Measurements from ENCODE around the gene DCAF6. TPM values are rescaled to one million over a fixed set of nuclear protein-coding genes. Genes with fewer than 3 reads are reported as not detected.

Gene DCAF6
- total RNA-seq, 1 experiment from 2014 or later, result 31.9 TPM

- CTCF ChIA-PET, result no interaction called here
- H3K27me3 ChIP-seq (replicated peaks; ENCODE audit: insufficient read depth, low read depth, low read length, poor library complexity), result no peaks in the 10 kb centered on the region
Measured at GRCh38 chr1:168112673-168113305, 176.3 kb downstream of the DCAF6 start.

GRCh38 chr1:168114845-168115244 lies 178.4 kb downstream of the DCAF6 start:
- POLR2A ChIA-PET (ENCODE audit: low non-redundant PET), result no interaction called here
- no peak for TF ChIP-seq EZH2 (IDR thresholded peaks at IDR 0.05; ENCODE audit: borderline replicate concordance, low read depth, low read length, poor library complexity, severe bottlenecking)
- TF ChIP-seq CTCF (conservative IDR thresholded peaks at IDR 0.05; ENCODE audit: low read depth, low read length), result no peak
- no peak for DNase-seq (ENCODE audit: low spot score)
- Histone ChIP-seq H3K4me1 (ENCODE audit: insufficient read depth, low read length, poor library complexity, severe bottlenecking) (no peaks in the 10 kb centered on the region), H3K9me3 (ENCODE audit: low read depth, low read length, poor library complexity, severe bottlenecking) (no peaks in the 10 kb centered on the region), H3K27ac (ENCODE audit: low read depth, low read length, poor library complexity, severe bottlenecking) (no peak overlapping the region), H3K4me3 (ENCODE audit: low read depth, low read length, poor library complexity, severe bottlenecking) (no peak overlapping the region), H3K27me3 (replicated peaks; ENCODE audit: insufficient read depth, low read depth, low read length, poor library complexity) (no peaks in the 10 kb centered on the region), H3K36me3 (ENCODE audit: insufficient read depth, low read length, poor library complexity, severe bottlenecking) (no peaks in the 10 kb centered on the region)
- CTCF ChIA-PET, result no interaction called here
- BruUV-seq (replicated peaks), result no TSS peak
- intact Hi-C loops (cut with micrococcal nuclease; ENCODE audit: unreplicated experiment), result no loop called here

More at GRCh38 chr1:168112673-168113305, 176.3 kb downstream of the DCAF6 start:
- Histone ChIP-seq H3K27ac (ENCODE audit: low read depth, low read length, poor library complexity, severe bottlenecking) (no peak overlapping the region), H3K9me3 (ENCODE audit: low read depth, low read length, poor library complexity, severe bottlenecking) (no peaks in the 10 kb centered on the region), H3K4me3 (ENCODE audit: low read depth, low read length, poor library complexity, severe bottlenecking) (no peak overlapping the region), H3K4me1 (ENCODE audit: insufficient read depth, low read length, poor library complexity, severe bottlenecking) (no peaks in the 10 kb centered on the region), H3K36me3 (ENCODE audit: insufficient read depth, low read length, poor library complexity, severe bottlenecking) (no peaks in the 10 kb centered on the region)
- BruUV-seq (replicated peaks), result no TSS peak
- TF ChIP-seq CTCF (conservative IDR thresholded peaks at IDR 0.05; ENCODE audit: low read depth, low read length) (no peak), EZH2 (IDR thresholded peaks at IDR 0.05; ENCODE audit: borderline replicate concordance, low read depth, low read length, poor library complexity, severe bottlenecking) (no peak)
- intact Hi-C loops (cut with micrococcal nuclease; ENCODE audit: unreplicated experiment), result no loop called here
- POLR2A ChIA-PET (ENCODE audit: low non-redundant PET), result no interaction called here
- peak; percentile 83 for DNase-seq (ENCODE audit: low spot score)

- H3K27me3 ChIP-seq (replicated peaks; ENCODE audit: insufficient read depth, low read depth, low read length, poor library complexity), result no peaks in the 10 kb centered on the region
- H3K4me1 ChIP-seq (ENCODE audit: insufficient read depth, low read length, poor library complexity, severe bottlenecking), result peaks cover under 1% of the 10 kb centered on the region
- CTCF ChIA-PET, result interaction anchor here (0.9 kb wide), 1 partner anchor 31 kb away, joined by 4 read pairs; no protein-coding TSS in a partner anchor
- no peaks in the 10 kb centered on the region for H3K9me3 ChIP-seq (ENCODE audit: low read depth, low read length, poor library complexity, severe bottlenecking)
- no TSS peak for BruUV-seq (replicated peaks)
- H3K27ac ChIP-seq (ENCODE audit: low read depth, low read length, poor library complexity, severe bottlenecking), result no peak overlapping the region
- POLR2A ChIA-PET (ENCODE audit: low non-redundant PET), result interaction anchor here (0.8 kb wide), 1 partner anchor 18 kb away, joined by 6 read pairs; no protein-coding TSS in a partner anchor
- no peaks in the 10 kb centered on the region for H3K36me3 ChIP-seq (ENCODE audit: insufficient read depth, low read length, poor library complexity, severe bottlenecking)
- DNase-seq (ENCODE audit: low spot score), result no peak
- TF ChIP-seq EZH2 (IDR thresholded peaks at IDR 0.05; ENCODE audit: borderline replicate concordance, low read depth, low read length, poor library complexity, severe bottlenecking) (no peak), CTCF (conservative IDR thresholded peaks at IDR 0.05; ENCODE audit: low read depth, low read length) (no peak)
- no peak overlapping the region for H3K4me3 ChIP-seq (ENCODE audit: low read depth, low read length, poor library complexity, severe bottlenecking)
- intact Hi-C loops (cut with micrococcal nuclease; ENCODE audit: unreplicated experiment), result no loop called here
Measured at GRCh38 chr1:168116327-168116799, 179.9 kb downstream of the DCAF6 start.
